GM23338 (cell line): Measurements from ENCODE around the gene EPC1. TPM values are rescaled to one million over a fixed set of nuclear protein-coding genes. Genes with fewer than 3 reads are reported as not detected.

Experiments
- ATAC-seq: fragments of 200-7000 bp; cut with Tn5 transposase; 3 replicates; pipeline ENCODE4 v1.9.1; 2020
- DNase-seq: peaks from one replicate; pipeline ENCODE4 v3.0.0-alpha.2; 2015; ENCODE audit warnings: low spot score
- H2AFZ ChIP-seq: fragments of 200-600 bp; sonication (generic); 2 replicates; pipeline ENCODE4 v1.8.0; 2016; ENCODE audit warnings: antibody characterized with exemption, mild to moderate bottlenecking, moderate library complexity
- H3F3A ChIP-seq: fragments of 200-600 bp; sonication (generic); replicated peaks from 2 replicates; pipeline ENCODE4 v1.8.0; 2017; ENCODE audit warnings: antibody characterized with exemption, mixed run types, low read depth
- H3K27ac ChIP-seq: fragments of 200-600 bp; sonication (generic); 2 replicates; pipeline ENCODE4 v1.6.1; 2016; ENCODE audit warnings: low read depth
- H3K27me3 ChIP-seq: fragments of 200-600 bp; sonication (generic); 2 replicates; pipeline ENCODE4 v1.8.0; 2016; ENCODE audit warnings: mild to moderate bottlenecking, mixed run types, moderate library complexity; ENCODE audit not compliant: insufficient read depth
- H3K36me3 ChIP-seq: fragments of 200-600 bp; sonication (generic); 2 replicates; pipeline ENCODE4 v1.8.0; 2016; ENCODE audit warnings: mild to moderate bottlenecking; ENCODE audit not compliant: insufficient read depth
- H3K4me1 ChIP-seq: fragments of 200-600 bp; sonication (generic); 2 replicates; pipeline ENCODE4 v1.8.0; 2016; ENCODE audit warnings: mild to moderate bottlenecking, moderate library complexity; ENCODE audit not compliant: insufficient read depth
- H3K4me2 ChIP-seq: fragments of 200-600 bp; sonication (generic); 2 replicates; pipeline ENCODE4 v1.7.1; 2017; ENCODE audit warnings: mixed run types
- H3K4me3 ChIP-seq: fragments of 200-600 bp; sonication (generic); 2 replicates; pipeline ENCODE4 v1.6.1; 2016; ENCODE audit warnings: mixed run types
- H3K79me2 ChIP-seq: fragments of 200-600 bp; sonication (generic); replicated peaks from 2 replicates; pipeline ENCODE4 v1.8.0; 2017; ENCODE audit warnings: mild to moderate bottlenecking; ENCODE audit not compliant: insufficient read depth
- H3K9me2 ChIP-seq: fragments of 200-600 bp; sonication (generic); 2 replicates; pipeline ENCODE4 v1.8.0; 2017; ENCODE audit not compliant: insufficient read depth
- H4K20me1 ChIP-seq: fragments of 200-600 bp; sonication (generic); replicated peaks from 2 replicates; pipeline ENCODE4 v1.8.0; 2017; ENCODE audit warnings: mild to moderate bottlenecking; ENCODE audit not compliant: insufficient read depth
- H3K27ac Mint-ChIP-seq: 2 replicates; pipeline ENCODE4 v1.8.0; 2020; ENCODE audit warnings: inconsistent platforms, mild to moderate bottlenecking, moderate library complexity, mixed read lengths
- H3K27me3 Mint-ChIP-seq: 3 replicates; pipeline ENCODE4 v1.8.0; 2022; ENCODE audit warnings: low read depth, mild to moderate bottlenecking, moderate library complexity, mixed read lengths, inconsistent platforms; ENCODE audit not compliant: insufficient read depth, poor library complexity
- H3K36me3 Mint-ChIP-seq: 3 replicates; pipeline ENCODE4 v1.8.0; 2021; ENCODE audit warnings: low read depth, mild to moderate bottlenecking, inconsistent platforms, moderate library complexity, mixed read lengths
- H3K4me1 Mint-ChIP-seq: 3 replicates; pipeline ENCODE4 v1.8.0; 2020; ENCODE audit warnings: mild to moderate bottlenecking, inconsistent platforms, mixed read lengths
- H3K4me3 Mint-ChIP-seq: 3 replicates; pipeline ENCODE4 v1.8.0; 2021; ENCODE audit warnings: moderate library complexity, mild to moderate bottlenecking, inconsistent platforms, mixed read lengths
- H3K9me3 Mint-ChIP-seq: 3 replicates; pipeline ENCODE4 v1.8.0; 2020; ENCODE audit warnings: moderate library complexity, mild to moderate bottlenecking, inconsistent platforms, mixed read lengths
- CREB1 ChIP-seq: fragments of 250-450 bp; sonication (Bioruptor Pico); IDR thresholded peaks from 2 replicates; pipeline ENCODE4 v1.5.0; 2020; ENCODE audit warnings: low read depth, mild to moderate bottlenecking, moderate library complexity
- EZH2phosphoT487 ChIP-seq: fragments of 200-600 bp; sonication (generic); IDR thresholded peaks from one replicate; pipeline ENCODE4 v1.8.1; 2018; ENCODE audit warnings: antibody characterized with exemption; ENCODE audit not compliant: unreplicated experiment
- NANOG ChIP-seq: IDR thresholded peaks from 2 replicates; pipeline ENCODE4 v1.6.1; 2016; ENCODE audit warnings: antibody characterized with exemption, borderline replicate concordance
- POLR2AphosphoS5 ChIP-seq: IDR thresholded peaks from 2 replicates; pipeline ENCODE4 v1.6.1; 2016; ENCODE audit warnings: antibody characterized with exemption, low read depth
- STAT1 ChIP-seq: IDR thresholded peaks from one replicate; pipeline ENCODE4 v1.6.1; 2016; ENCODE audit warnings: antibody characterized with exemption; ENCODE audit not compliant: unreplicated experiment
- ZNF114 ChIP-seq: fragments of 250-450 bp; sonication (Bioruptor Pico); IDR thresholded peaks from 2 replicates; pipeline ENCODE4 v1.5.0; 2020; ENCODE audit warnings: mild to moderate bottlenecking, moderate library complexity
- ZNF331 ChIP-seq: fragments of 250-450 bp; sonication (Bioruptor Pico); IDR thresholded peaks from 2 replicates; pipeline ENCODE4 v1.5.0; 2020; ENCODE audit warnings: low read depth, mild to moderate bottlenecking, moderate library complexity
- polyA plus RNA-seq: library from polyadenylated mRNA; unstranded; fragments of >200 nt; fragmentation: Nextera tagmentation; extraction: Ambion mirVana; gene quantifications from 2 replicates; pipeline ENCODE4 v1.2.1, GENCODE V29; 2016
- total RNA-seq: library from RNA; depleted of rRNA; stranded (reverse); fragments of >200 nt; shearing (Covaris generic); gene quantifications from 2 replicates; pipeline ENCODE4 v1.2.3, GENCODE V29; 2014
- TF ChIP-seq, protein P1 (sequence below): IDR thresholded peaks from one replicate; pipeline ENCODE4 v1.6.1; 2018; ENCODE audit warnings: antibody characterized with exemption; ENCODE audit not compliant: unreplicated experiment
- TF ChIP-seq, protein P2 (sequence below): fragments of 250-450 bp; sonication (Bioruptor Pico); IDR thresholded peaks from 2 replicates; pipeline ENCODE4 v1.5.0; 2020; ENCODE audit warnings: mild to moderate bottlenecking, moderate library complexity
- TF ChIP-seq, protein P3 (sequence below): IDR thresholded peaks from 2 replicates; pipeline ENCODE4 v1.6.1; 2016; ENCODE audit warnings: antibody characterized with exemption
- TF ChIP-seq, protein P4 (sequence below), 2 experiments: fragments of 200-600 bp in 1 of 2; sonication (generic) in 1 of 2; conservative IDR thresholded peaks; 2 replicates each; pipeline versions ENCODE4 v1.5.1 to v1.6.1; 2016 to 2017; ENCODE audit warnings: antibody characterized with exemption in 2 of 2, low read depth in 2 of 2, mild to moderate bottlenecking in 2 of 2, moderate library complexity in 1 of 2

EPC1 gene
- total and polyA plus RNA-seq, 2 experiments from 2014 or later: 24.1 to 25.9 TPM

DNA sequence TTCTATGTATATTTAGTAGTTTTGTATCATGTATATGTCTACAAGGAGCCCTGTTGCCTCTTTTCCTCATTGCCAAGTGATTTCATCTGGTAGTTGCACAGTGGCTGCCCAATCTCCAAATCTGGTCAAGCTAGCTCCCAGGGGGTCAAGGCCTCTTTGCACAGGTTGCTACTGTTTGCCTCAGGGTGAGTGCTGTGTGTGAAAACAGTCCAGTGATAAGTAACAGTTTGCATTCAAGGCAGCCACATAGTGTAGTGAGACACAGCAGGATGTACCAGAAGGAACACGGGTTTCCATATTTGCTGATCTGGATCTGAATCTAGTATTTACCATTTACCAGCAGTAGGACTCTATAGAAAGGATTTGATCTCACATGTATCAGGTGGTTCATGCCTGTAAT, 13.3 kb upstream of the EPC1 start:
- Histone ChIP-seq H3K27me3 (no peaks in the 10 kb centered on the region), H3K9me2 (no peaks in the 10 kb centered on the region), H4K20me1 (no peaks in the 10 kb centered on the region), H3K36me3 (no peaks in the 10 kb centered on the region), H3K79me2 (peaks cover 56% of the 10 kb centered on the region), H3K4me2 (no peak overlapping the region), H2AFZ (no peak overlapping the region), H3K27ac (no peak overlapping the region), H3K4me3 (no peak overlapping the region), H3F3A (no peaks in the 10 kb centered on the region), H3K4me1 (peaks cover 22% of the 10 kb centered on the region)
- no peak for DNase-seq
- Mint-ChIP-seq H3K9me3 (no peaks in the 10 kb centered on the region), H3K36me3 (peaks cover 7% of the 10 kb centered on the region), H3K27ac (no peak overlapping the region), H3K4me3 (no peak overlapping the region), H3K27me3 (no peaks in the 10 kb centered on the region), H3K4me1 (peaks cover 31% of the 10 kb centered on the region)
- no peak for ATAC-seq
- TF ChIP-seq EZH2phosphoT487 (no peak), CREB1 (no peak), POLR2AphosphoS5 (no peak), NANOG (no peak), ZNF331 (CRISPR knock-in tag) (no peak), ZNF114 (CRISPR knock-in tag) (no peak), STAT1 (no peak)
- TF ChIP-seq, protein P1, sequence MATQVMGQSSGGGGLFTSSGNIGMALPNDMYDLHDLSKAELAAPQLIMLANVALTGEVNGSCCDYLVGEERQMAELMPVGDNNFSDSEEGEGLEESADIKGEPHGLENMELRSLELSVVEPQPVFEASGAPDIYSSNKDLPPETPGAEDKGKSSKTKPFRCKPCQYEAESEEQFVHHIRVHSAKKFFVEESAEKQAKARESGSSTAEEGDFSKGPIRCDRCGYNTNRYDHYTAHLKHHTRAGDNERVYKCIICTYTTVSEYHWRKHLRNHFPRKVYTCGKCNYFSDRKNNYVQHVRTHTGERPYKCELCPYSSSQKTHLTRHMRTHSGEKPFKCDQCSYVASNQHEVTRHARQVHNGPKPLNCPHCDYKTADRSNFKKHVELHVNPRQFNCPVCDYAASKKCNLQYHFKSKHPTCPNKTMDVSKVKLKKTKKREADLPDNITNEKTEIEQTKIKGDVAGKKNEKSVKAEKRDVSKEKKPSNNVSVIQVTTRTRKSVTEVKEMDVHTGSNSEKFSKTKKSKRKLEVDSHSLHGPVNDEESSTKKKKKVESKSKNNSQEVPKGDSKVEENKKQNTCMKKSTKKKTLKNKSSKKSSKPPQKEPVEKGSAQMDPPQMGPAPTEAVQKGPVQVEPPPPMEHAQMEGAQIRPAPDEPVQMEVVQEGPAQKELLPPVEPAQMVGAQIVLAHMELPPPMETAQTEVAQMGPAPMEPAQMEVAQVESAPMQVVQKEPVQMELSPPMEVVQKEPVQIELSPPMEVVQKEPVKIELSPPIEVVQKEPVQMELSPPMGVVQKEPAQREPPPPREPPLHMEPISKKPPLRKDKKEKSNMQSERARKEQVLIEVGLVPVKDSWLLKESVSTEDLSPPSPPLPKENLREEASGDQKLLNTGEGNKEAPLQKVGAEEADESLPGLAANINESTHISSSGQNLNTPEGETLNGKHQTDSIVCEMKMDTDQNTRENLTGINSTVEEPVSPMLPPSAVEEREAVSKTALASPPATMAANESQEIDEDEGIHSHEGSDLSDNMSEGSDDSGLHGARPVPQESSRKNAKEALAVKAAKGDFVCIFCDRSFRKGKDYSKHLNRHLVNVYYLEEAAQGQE: no peak
- TF ChIP-seq, protein P2, sequence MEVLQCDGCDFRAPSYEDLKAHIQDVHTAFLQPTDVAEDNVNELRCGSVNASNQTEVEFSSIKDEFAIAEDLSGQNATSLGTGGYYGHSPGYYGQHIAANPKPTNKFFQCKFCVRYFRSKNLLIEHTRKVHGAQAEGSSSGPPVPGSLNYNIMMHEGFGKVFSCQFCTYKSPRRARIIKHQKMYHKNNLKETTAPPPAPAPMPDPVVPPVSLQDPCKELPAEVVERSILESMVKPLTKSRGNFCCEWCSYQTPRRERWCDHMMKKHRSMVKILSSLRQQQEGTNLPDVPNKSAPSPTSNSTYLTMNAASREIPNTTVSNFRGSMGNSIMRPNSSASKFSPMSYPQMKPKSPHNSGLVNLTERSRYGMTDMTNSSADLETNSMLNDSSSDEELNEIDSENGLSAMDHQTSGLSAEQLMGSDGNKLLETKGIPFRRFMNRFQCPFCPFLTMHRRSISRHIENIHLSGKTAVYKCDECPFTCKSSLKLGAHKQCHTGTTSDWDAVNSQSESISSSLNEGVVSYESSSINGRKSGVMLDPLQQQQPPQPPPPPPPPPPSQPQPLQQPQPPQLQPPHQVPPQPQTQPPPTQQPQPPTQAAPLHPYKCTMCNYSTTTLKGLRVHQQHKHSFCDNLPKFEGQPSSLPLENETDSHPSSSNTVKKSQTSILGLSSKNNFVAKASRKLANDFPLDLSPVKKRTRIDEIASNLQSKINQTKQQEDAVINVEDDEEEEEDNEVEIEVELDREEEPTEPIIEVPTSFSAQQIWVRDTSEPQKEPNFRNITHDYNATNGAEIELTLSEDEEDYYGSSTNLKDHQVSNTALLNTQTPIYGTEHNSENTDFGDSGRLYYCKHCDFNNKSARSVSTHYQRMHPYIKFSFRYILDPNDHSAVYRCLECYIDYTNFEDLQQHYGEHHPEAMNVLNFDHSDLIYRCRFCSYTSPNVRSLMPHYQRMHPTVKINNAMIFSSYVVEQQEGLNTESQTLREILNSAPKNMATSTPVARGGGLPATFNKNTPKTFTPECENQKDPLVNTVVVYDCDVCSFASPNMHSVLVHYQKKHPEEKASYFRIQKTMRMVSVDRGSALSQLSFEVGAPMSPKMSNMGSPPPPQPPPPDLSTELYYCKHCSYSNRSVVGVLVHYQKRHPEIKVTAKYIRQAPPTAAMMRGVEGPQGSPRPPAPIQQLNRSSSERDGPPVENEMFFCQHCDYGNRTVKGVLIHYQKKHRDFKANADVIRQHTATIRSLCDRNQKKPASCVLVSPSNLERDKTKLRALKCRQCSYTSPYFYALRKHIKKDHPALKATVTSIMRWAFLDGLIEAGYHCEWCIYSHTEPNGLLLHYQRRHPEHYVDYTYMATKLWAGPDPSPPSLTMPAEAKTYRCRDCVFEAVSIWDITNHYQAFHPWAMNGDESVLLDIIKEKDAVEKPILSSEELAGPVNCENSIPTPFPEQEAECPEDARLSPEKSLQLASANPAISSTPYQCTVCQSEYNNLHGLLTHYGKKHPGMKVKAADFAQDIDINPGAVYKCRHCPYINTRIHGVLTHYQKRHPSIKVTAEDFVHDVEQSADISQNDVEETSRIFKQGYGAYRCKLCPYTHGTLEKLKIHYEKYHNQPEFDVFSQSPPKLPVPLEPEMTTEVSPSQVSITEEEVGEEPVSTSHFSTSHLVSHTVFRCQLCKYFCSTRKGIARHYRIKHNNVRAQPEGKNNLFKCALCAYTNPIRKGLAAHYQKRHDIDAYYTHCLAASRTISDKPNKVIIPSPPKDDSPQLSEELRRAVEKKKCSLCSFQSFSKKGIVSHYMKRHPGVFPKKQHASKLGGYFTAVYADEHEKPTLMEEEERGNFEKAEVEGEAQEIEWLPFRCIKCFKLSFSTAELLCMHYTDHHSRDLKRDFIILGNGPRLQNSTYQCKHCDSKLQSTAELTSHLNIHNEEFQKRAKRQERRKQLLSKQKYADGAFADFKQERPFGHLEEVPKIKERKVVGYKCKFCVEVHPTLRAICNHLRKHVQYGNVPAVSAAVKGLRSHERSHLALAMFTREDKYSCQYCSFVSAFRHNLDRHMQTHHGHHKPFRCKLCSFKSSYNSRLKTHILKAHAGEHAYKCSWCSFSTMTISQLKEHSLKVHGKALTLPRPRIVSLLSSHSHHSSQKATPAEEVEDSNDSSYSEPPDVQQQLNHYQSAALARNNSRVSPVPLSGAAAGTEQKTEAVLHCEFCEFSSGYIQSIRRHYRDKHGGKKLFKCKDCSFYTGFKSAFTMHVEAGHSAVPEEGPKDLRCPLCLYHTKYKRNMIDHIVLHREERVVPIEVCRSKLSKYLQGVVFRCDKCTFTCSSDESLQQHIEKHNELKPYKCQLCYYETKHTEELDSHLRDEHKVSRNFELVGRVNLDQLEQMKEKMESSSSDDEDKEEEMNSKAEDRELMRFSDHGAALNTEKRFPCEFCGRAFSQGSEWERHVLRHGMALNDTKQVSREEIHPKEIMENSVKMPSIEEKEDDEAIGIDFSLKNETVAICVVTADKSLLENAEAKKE (CRISPR knock-in tag): no peak
- TF ChIP-seq, protein P3, sequence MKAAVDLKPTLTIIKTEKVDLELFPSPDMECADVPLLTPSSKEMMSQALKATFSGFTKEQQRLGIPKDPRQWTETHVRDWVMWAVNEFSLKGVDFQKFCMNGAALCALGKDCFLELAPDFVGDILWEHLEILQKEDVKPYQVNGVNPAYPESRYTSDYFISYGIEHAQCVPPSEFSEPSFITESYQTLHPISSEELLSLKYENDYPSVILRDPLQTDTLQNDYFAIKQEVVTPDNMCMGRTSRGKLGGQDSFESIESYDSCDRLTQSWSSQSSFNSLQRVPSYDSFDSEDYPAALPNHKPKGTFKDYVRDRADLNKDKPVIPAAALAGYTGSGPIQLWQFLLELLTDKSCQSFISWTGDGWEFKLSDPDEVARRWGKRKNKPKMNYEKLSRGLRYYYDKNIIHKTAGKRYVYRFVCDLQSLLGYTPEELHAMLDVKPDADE: no peak
- TF ChIP-seq, protein P4, sequence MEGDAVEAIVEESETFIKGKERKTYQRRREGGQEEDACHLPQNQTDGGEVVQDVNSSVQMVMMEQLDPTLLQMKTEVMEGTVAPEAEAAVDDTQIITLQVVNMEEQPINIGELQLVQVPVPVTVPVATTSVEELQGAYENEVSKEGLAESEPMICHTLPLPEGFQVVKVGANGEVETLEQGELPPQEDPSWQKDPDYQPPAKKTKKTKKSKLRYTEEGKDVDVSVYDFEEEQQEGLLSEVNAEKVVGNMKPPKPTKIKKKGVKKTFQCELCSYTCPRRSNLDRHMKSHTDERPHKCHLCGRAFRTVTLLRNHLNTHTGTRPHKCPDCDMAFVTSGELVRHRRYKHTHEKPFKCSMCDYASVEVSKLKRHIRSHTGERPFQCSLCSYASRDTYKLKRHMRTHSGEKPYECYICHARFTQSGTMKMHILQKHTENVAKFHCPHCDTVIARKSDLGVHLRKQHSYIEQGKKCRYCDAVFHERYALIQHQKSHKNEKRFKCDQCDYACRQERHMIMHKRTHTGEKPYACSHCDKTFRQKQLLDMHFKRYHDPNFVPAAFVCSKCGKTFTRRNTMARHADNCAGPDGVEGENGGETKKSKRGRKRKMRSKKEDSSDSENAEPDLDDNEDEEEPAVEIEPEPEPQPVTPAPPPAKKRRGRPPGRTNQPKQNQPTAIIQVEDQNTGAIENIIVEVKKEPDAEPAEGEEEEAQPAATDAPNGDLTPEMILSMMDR (conservative IDR thresholded peaks at IDR 0.05; ENCODE audit: low read depth in 2 of 2): no peak
